ENCODE data around the gene PPP4R2. TPM values are rescaled to one million over a fixed set of nuclear protein-coding genes. Genes with fewer than 3 reads are reported as not detected.

Gene PPP4R2
- total RNA-seq, 1 donor from 2014 or later = 143 TPM

DNA sequence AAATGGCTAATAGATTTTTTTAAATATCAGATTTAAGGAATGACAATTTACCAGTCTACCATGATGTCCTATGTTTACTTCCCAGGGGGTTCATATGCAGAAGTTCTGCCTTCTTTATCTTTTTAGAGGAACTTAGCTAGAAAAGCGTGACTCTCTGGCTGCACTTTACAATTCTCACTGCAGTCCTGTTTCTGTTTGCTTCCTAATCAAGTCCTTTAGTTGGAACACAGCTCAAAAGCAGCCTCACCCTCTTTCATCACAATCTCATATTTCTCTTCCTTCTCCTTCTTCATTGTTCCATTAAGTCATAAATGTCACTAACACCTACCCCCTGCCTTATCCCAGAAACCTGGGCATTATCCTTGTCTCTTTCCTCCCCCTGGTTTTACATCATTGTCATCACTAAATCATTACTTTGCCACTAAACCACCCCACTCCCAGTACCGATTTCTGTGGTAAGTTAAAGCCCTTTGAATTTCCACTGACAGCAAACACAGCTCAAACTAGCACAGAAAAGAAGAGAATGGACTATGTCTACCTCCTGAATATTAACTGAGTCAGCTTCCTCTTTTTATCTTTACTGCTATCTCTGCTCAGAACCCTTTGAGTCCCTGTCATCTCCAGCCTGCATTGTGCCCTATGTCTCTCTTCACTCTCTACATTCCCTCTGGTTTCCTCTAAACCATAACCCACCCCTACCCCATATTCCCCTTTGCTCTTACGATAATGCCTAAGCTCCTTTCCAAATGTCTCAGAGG, 13.8 kb upstream of the PPP4R2 start:
- no peaks in the 10 kb centered on the region for H3K4me1 ChIP-seq
- no peaks in the 10 kb centered on the region for H3K27me3 ChIP-seq
- H3K4me2 ChIP-seq = no peak overlapping the region
- peaks cover 3% of the 10 kb centered on the region for H3K27me3 Mint-ChIP-seq (ENCODE audit: insufficient read depth, low read depth)
- peaks cover 8% of the 10 kb centered on the region for H3K9me3 ChIP-seq (ENCODE audit: low read depth)
- no peak overlapping the region for H3K9ac ChIP-seq
- no peak overlapping the region for H3K27ac ChIP-seq
- no peaks in the 10 kb centered on the region for H3K4me1 Mint-ChIP-seq
- H2AFZ ChIP-seq (replicated peaks) = no peak overlapping the region
- no peak overlapping the region for H3K4me3 Mint-ChIP-seq
- no peaks in the 10 kb centered on the region for H4K20me1 ChIP-seq (ENCODE audit: low read depth)
- H3K9me3 Mint-ChIP-seq = peaks cover 13% of the 10 kb centered on the region
- TF ChIP-seq EZH2phosphoT487 (IDR thresholded peaks at IDR 0.05) (no peak), CTCF (IDR thresholded peaks at IDR 0.05) (no peak), EZH2 (IDR thresholded peaks at IDR 0.05) (no peak)
- no peaks in the 10 kb centered on the region for H3K79me2 ChIP-seq (ENCODE audit: low read depth)
- H3F3A ChIP-seq (ENCODE audit: low read depth) = no peaks in the 10 kb centered on the region
- H3K36me3 Mint-ChIP-seq = peaks cover 2% of the 10 kb centered on the region
- H3K4me3 ChIP-seq = no peak overlapping the region
- no peaks in the 10 kb centered on the region for H3K36me3 ChIP-seq
- no peak for DNase-seq (ENCODE audit: low spot score)
- no peak overlapping the region for H3K27ac Mint-ChIP-seq

GRCh38 chr3:72985576-72985975, 11.0 kb upstream of the PPP4R2 start:
- Mint-ChIP-seq H3K4me1 (no peaks in the 10 kb centered on the region), H3K36me3 (peaks cover 2% of the 10 kb centered on the region), H3K4me3 (no peak overlapping the region), H3K27ac (no peak overlapping the region), H3K27me3 (ENCODE audit: insufficient read depth, low read depth) (peaks cover 3% of the 10 kb centered on the region), H3K9me3 (peaks cover 13% of the 10 kb centered on the region)
- H3K9me3 ChIP-seq (ENCODE audit: low read depth) = peaks cover 8% of the 10 kb centered on the region
- H3K36me3 ChIP-seq = no peaks in the 10 kb centered on the region
- H3K27ac ChIP-seq = no peak overlapping the region
- H3K4me1 ChIP-seq = no peaks in the 10 kb centered on the region
- no peak overlapping the region for H3K9ac ChIP-seq
- no peaks in the 10 kb centered on the region for H3F3A ChIP-seq (ENCODE audit: low read depth)
- H2AFZ ChIP-seq (replicated peaks) = no peak overlapping the region
- H3K79me2 ChIP-seq (ENCODE audit: low read depth) = no peaks in the 10 kb centered on the region
- no peak for DNase-seq (ENCODE audit: low spot score)
- no peaks in the 10 kb centered on the region for H3K27me3 ChIP-seq
- no peak overlapping the region for H3K4me3 ChIP-seq
- TF ChIP-seq CTCF (IDR thresholded peaks at IDR 0.05) = no peak
- TF ChIP-seq EZH2 (IDR thresholded peaks at IDR 0.05) = no peak
- no peak for TF ChIP-seq EZH2phosphoT487 (IDR thresholded peaks at IDR 0.05)
- H4K20me1 ChIP-seq (ENCODE audit: low read depth) = no peaks in the 10 kb centered on the region
- H3K4me2 ChIP-seq = no peak overlapping the region

GRCh38 chr3:72990701-72991395, 5.8 kb upstream of the PPP4R2 start:
- Mint-ChIP-seq H3K4me3 (no peak overlapping the region), H3K27ac (no peak overlapping the region), H3K27me3 (ENCODE audit: insufficient read depth, low read depth) (peaks cover 3% of the 10 kb centered on the region), H3K36me3 (peaks cover 2% of the 10 kb centered on the region), H3K9me3 (peaks cover 3% of the 10 kb centered on the region), H3K4me1 (peaks cover 4% of the 10 kb centered on the region)
- no peak overlapping the region for H3K4me2 ChIP-seq
- DNase-seq (ENCODE audit: low spot score) = no peak
- H3K9me3 ChIP-seq (ENCODE audit: low read depth) = peaks cover 2% of the 10 kb centered on the region
- H3K4me3 ChIP-seq = no peak overlapping the region
- TF ChIP-seq EZH2 (IDR thresholded peaks at IDR 0.05) (no peak), EZH2phosphoT487 (IDR thresholded peaks at IDR 0.05) (no peak), CTCF (IDR thresholded peaks at IDR 0.05) (no peak)
- no peaks in the 10 kb centered on the region for H3K36me3 ChIP-seq
- no peaks in the 10 kb centered on the region for H3K27me3 ChIP-seq
- no peak overlapping the region for H3K9ac ChIP-seq
- no peak overlapping the region for H3K27ac ChIP-seq
- H3K79me2 ChIP-seq (ENCODE audit: low read depth) = no peaks in the 10 kb centered on the region
- H3K4me1 ChIP-seq = no peaks in the 10 kb centered on the region
- H4K20me1 ChIP-seq (ENCODE audit: low read depth) = no peaks in the 10 kb centered on the region
- peaks cover 4% of the 10 kb centered on the region for H3F3A ChIP-seq (ENCODE audit: low read depth)
- no peak overlapping the region for H2AFZ ChIP-seq (replicated peaks)
